HUES6 (cell line): ENCODE results near the gene SMG6.

Experiments
- H3K27ac ChIP-seq: 2 replicates; pipeline ENCODE4 v1.7.0; 2013; ENCODE audit warnings: low read depth, mild to moderate bottlenecking, low read length, inconsistent platforms
- H3K27me3 ChIP-seq: 2 replicates; pipeline ENCODE4 v1.6.1; 2013; ENCODE audit warnings: low read length; ENCODE audit not compliant: control insufficient read depth, insufficient read depth
- H3K36me3 ChIP-seq: 2 replicates; pipeline ENCODE4 v1.6.1; 2013; ENCODE audit warnings: low read length; ENCODE audit not compliant: control insufficient read depth, insufficient read depth
- H3K4me1 ChIP-seq: 2 replicates; pipeline ENCODE4 v1.6.1; 2013; ENCODE audit warnings: low read length; ENCODE audit not compliant: control insufficient read depth, insufficient read depth
- H3K4me3 ChIP-seq: 2 replicates; pipeline ENCODE4 v1.5.1; 2013; ENCODE audit warnings: low read depth, low read length
- H3K9ac ChIP-seq: one replicate; pipeline ENCODE4 v1.6.1; 2013; ENCODE audit warnings: mild to moderate bottlenecking, low read length
- H3K9me3 ChIP-seq: 2 replicates; pipeline ENCODE4 v1.6.1; 2013; ENCODE audit warnings: low read depth, low read length; ENCODE audit not compliant: control insufficient read depth, insufficient read depth

SMG6 gene

DNA sequence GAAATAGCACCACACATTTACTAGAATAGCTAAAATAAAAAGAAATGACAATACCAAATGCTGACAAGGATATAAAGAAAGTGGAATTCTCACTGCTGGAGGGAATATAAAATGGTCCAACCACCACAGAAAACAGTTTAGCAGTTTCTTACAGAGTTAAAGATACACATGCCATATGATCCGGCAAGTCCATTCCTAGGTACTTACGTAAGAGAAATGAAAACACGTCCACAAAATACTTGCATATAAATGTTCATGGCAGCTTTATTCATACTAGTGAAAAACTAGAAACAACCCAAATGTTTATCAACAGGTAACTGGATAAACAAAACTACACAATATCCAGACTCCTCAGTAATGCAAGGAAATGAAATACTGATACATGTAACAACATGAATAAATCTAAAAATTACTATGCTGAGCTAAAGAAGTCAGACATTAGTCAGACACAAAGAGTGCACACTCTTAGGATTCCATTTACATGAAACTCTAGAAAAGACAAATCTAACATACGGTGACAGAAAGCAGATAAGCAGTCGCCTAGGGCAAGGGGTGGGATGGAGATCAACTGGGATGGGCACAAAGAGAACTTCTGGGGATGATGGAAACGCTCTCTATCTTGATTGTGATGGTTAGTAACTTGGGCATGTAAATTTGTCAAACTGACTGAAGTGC, 76.4 kb downstream of the SMG6 start:
- peaks cover 4% of the 10 kb centered on the region; the same call in 1 of the 2 replicates for H3K4me1 ChIP-seq
- H3K36me3 ChIP-seq, result peaks cover 4% of the 10 kb centered on the region; the same call in 1 of the 2 replicates
- no peaks in the 10 kb centered on the region for H3K27me3 ChIP-seq

GRCh38 chr17:2223617-2223927, 80.0 kb downstream of the SMG6 start:
- no peak overlapping the region for H3K4me3 ChIP-seq
- no peaks in the 10 kb centered on the region for H3K36me3 ChIP-seq
- H3K9ac ChIP-seq, result no peak overlapping the region
- H3K27me3 ChIP-seq, result no peaks in the 10 kb centered on the region
- H3K9me3 ChIP-seq, result no peaks in the 10 kb centered on the region
- H3K4me1 ChIP-seq, result peaks cover 4% of the 10 kb centered on the region; the same call in 1 of the 2 replicates
- no peak overlapping the region for H3K27ac ChIP-seq

More for the DNA sequence above, 76.4 kb downstream of the SMG6 start:
- Histone ChIP-seq H3K4me3 (no peak overlapping the region), H3K9me3 (no peaks in the 10 kb centered on the region), H3K27ac (no peak overlapping the region), H3K9ac (no peak overlapping the region)

DNA sequence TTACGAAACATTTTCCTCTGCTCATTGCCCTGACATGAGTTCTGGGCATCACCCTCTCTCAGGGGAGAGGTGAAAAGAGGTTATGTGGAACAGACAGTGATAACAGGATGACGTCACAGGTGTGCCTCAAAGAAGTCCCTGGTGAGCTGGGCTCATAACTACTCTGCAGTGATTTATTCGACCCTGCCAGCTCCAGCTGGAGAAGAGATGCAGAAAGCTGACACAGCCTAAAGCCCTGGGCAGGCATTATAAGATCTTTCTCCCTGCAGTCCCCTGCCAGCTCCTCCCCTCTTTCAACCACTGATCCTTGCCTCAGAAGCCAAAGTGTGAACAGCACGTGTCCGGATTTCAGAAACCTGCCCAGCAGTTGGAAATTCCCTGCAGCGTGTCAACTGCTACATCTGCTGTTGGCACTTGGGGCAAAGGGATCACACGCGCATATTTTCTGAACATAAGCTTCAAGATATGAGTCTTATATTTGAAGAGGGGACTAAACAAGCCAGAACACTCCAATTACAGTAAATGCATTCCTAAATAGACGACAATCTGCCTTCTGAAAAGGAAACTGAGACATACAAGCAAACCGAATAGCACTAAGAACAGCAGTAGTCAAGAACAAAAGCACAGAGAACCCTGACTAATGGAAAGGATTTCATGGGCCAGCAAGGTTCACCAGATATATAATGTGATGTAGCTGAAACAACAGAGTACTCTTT, 80.5 kb downstream of the SMG6 start:
- no peaks in the 10 kb centered on the region for H3K36me3 ChIP-seq
- no peak overlapping the region for H3K27ac ChIP-seq
- H3K9me3 ChIP-seq, result no peaks in the 10 kb centered on the region
- no peaks in the 10 kb centered on the region for H3K27me3 ChIP-seq
- no peak overlapping the region for H3K4me3 ChIP-seq
- peaks cover 4% of the 10 kb centered on the region; the same call in 1 of the 2 replicates for H3K4me1 ChIP-seq
- no peak overlapping the region for H3K9ac ChIP-seq

- Histone ChIP-seq H3K4me1 (peaks cover 4% of the 10 kb centered on the region; the same call in 1 of the 2 replicates), H3K4me3 (no peak overlapping the region)
These were observed 81.3 kb downstream of the SMG6 start for GRCh38 chr17:2222301-2222700.

GRCh38 chr17:2218426-2218825, 85.2 kb downstream of the SMG6 start:
- H3K9me3 ChIP-seq, result no peaks in the 10 kb centered on the region
- no peak overlapping the region for H3K27ac ChIP-seq
- H3K4me1 ChIP-seq, result peaks cover 33% of the 10 kb centered on the region
- no peaks in the 10 kb centered on the region for H3K36me3 ChIP-seq
- no peak overlapping the region for H3K9ac ChIP-seq
- H3K27me3 ChIP-seq, result no peaks in the 10 kb centered on the region
- H3K4me3 ChIP-seq, result no peak overlapping the region

More at GRCh38 chr17:2222301-2222700, 81.3 kb downstream of the SMG6 start:
- Histone ChIP-seq H3K9ac (no peak overlapping the region), H3K27ac (no peak overlapping the region), H3K36me3 (no peaks in the 10 kb centered on the region), H3K9me3 (no peaks in the 10 kb centered on the region), H3K27me3 (no peaks in the 10 kb centered on the region)

GRCh38 chr17:2215616-2216364, 87.8 kb downstream of the SMG6 start:
- H3K27me3 ChIP-seq, result no peaks in the 10 kb centered on the region
- peaks cover 29% of the 10 kb centered on the region for H3K4me1 ChIP-seq
- no peak overlapping the region for H3K9ac ChIP-seq
- H3K9me3 ChIP-seq, result no peaks in the 10 kb centered on the region
- no peak overlapping the region for H3K27ac ChIP-seq
- no peaks in the 10 kb centered on the region for H3K36me3 ChIP-seq
- no peak overlapping the region for H3K4me3 ChIP-seq

DNA sequence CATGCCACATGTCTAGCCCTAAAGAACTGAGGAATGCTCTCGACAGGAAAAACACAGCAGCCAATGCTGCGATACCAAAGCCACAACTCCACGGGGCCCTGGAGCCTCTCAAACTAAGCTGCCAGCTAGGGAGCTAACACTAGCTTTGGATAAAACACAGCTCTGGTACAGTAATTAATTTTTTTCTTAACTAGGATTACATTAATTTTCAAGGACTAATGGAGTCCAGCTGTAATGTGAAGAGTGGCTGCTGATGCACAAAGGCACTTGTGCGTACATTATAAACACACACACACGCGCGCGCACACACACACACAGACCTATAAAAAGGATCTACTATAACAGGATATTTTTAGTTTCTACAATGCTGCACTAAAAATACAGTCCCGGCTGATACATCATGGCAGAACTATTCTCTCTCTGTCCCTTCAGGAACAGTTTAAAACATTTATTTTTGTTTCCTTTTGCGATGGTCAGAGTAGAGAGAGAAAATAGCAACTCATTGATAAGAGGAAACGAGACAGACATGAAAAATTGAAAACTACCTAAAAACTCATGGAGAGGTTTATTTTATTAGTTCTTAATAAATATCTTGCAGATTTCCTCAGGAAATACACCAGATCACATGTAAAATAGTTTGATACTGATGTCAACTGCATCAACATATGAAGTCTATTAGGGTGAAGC, 88.5 kb downstream of the SMG6 start:
- Histone ChIP-seq H3K9ac (no peak overlapping the region), H3K36me3 (no peaks in the 10 kb centered on the region), H3K27me3 (no peaks in the 10 kb centered on the region), H3K4me3 (no peak overlapping the region), H3K4me1 (peaks cover 29% of the 10 kb centered on the region), H3K9me3 (no peaks in the 10 kb centered on the region), H3K27ac (no peak overlapping the region)

DNA sequence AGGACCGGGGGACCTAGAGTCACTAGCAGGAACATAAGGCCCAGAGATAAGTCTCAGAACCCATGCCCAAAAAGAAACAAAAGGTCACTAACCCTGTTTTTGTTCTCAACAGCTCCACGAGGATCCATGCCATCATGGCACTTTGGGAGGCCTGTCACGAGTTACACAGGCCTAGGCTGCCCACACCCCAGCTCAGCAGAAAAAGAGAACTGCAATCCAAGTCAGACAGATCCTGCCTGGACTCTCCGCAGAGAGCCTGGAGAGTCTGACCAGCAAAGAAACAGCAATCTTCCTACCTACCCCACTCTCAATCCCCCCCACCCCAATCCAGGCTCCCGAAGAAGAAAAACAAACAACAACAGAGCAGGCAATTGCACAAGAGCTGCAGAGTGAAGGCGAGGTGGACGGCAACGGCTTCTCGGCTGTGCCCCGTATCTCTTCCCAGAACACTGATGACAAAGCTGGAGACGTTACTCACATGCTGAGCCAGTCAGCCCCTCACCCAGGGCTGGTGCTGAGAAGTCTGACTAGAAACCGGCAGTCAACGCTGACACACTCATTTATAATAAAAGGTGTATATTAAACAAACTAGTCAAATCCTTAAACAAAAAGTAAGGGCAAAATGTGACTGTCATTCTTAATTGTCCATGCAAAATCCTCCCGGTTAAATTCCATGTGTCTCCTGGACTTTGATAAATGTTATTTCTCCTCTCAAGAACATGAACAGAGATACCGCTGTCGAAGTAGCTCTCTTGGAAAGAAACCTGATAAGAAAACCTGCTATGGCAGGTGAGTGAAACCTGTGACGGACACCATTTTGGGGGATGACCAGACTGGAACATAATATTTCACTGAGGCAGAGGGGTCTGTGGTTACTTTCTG, 89.3 kb downstream of the SMG6 start:
- Histone ChIP-seq H3K4me3 (no peak overlapping the region), H3K4me1 (peaks cover 29% of the 10 kb centered on the region), H3K9me3 (no peaks in the 10 kb centered on the region), H3K27me3 (no peaks in the 10 kb centered on the region), H3K27ac (no peak overlapping the region), H3K36me3 (no peaks in the 10 kb centered on the region), H3K9ac (no peak overlapping the region)

DNA sequence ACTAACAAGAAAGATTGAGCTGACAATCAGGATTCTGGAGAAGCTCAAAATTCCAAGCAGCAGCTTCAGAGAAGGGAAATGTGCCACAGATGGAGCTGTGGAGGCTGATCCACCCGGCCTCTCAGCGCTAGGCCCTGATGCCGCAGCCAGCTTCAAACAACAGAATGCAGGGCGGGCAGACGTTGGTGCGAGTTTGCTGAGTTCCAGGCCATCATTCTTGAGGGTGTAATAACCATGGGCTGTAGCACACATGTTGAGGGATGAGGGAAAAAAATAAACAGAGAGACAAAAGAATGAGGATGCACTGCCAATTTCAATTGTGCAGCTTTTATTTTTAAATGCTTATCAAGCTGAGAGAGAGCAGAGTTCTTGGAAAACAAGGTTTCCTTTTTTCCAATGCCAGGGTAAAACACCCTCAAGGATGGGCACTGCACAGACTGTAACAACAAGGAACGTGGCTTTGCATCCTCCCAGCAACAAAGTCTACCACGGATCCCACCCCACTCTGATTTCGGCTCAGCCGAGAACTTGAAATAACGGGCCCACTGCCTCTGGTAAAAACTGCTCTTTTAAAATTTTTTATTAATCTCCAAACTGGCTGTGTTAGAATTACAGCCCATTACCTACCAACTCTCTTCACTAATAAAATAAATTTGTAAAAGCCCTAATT, 90.2 kb downstream of the SMG6 start:
- no peaks in the 10 kb centered on the region for H3K27me3 ChIP-seq
- no peaks in the 10 kb centered on the region for H3K36me3 ChIP-seq
- no peak overlapping the region for H3K27ac ChIP-seq
- H3K4me3 ChIP-seq, result no peak overlapping the region
- H3K9me3 ChIP-seq, result no peaks in the 10 kb centered on the region
- H3K9ac ChIP-seq, result no peak overlapping the region
- H3K4me1 ChIP-seq, result peaks cover 30% of the 10 kb centered on the region
